CD4-positive, alpha-beta T cell treated with Interleukin-15 for 1 hour (primary cell): ENCODE results near the gene LRRC2.
"Not testable (repeated sequence)": the region's sequence is repeated elsewhere in the genome, so short reads cannot be mapped to it uniquely, and the experiment has no call there.

Experiments
- DNase-seq: peaks from one replicate; pipeline ENCODE4 v3.0.0-alpha.2; 2020

Gene LRRC2

DNA sequence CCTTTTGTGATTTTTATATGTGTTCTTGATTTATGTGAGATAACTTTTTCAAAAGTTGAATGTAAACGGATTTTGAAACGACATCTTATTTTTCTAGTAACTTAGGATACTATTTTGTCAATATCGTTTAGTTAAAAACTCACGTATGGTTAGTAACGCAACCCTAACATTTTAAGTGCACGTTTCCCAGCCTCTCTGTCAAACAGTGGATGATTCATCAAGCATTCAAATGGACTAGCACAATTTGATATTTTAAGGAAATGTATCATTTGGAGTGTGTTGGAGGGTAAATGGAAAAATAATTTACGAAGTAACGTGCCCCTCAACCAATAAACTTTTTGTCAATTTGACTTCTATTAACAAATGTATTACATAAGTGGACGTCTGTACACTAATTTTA is 45.0 kb downstream of the LRRC2 start:
- DNase-seq, result no peak

DNA sequence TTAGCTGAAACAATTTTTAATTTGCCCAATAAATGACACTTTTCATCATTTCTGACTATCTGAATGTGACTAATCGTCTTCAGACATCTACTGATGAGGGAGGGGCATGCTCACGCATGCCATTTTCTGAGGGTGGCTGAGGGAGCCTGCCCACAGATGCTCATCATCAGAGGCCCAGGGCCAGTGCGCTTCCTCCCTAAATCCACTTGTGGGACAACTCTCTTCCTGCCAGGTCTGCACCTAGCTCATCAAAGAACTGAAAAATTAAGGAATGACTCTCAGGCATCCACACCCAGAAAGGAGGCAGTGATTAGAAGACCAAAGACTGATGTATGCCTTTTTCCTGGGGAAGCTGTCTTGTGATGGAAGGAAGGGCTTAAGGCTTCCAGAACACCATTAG is 45.6 kb downstream of the LRRC2 start:
- no peak for DNase-seq

DNA sequence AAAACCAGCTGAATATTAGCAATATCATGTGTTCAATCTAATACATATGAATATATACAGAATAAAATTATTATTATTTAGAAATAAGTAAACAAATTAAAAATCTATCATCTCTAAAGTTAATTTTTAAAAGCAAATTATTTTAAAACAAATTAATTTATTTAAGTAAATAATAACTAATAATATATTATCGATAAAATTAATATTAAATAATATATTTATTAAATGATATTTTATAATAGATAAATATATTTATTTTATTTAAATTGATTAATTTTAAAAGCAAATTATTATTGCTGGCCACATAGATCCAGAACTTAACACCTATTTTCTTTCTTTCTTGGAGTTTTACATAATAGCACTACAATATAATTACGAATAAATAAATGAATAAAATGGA is 46.1 kb downstream of the LRRC2 start:
- DNase-seq, result no peak

DNA sequence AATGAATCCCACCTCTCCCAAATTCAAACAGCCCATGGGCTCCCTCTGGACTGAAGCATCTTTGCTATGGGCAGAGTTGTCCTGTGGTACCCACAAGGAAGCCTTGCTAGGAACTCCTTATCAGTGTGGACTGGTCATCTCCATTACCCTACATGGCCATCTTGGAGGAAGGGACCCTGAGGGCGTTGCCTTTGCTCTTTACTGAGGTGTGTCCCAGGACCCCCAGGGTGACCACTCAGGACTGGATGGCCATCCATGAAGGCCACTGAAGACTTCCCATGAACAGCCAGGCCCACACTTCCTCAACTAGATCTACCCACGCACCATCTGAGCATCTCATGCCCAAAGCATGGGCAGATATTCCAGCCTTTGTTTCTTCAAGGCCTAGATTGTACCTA is 48.3 kb downstream of the LRRC2 start:
- DNase-seq, result no peak

DNA sequence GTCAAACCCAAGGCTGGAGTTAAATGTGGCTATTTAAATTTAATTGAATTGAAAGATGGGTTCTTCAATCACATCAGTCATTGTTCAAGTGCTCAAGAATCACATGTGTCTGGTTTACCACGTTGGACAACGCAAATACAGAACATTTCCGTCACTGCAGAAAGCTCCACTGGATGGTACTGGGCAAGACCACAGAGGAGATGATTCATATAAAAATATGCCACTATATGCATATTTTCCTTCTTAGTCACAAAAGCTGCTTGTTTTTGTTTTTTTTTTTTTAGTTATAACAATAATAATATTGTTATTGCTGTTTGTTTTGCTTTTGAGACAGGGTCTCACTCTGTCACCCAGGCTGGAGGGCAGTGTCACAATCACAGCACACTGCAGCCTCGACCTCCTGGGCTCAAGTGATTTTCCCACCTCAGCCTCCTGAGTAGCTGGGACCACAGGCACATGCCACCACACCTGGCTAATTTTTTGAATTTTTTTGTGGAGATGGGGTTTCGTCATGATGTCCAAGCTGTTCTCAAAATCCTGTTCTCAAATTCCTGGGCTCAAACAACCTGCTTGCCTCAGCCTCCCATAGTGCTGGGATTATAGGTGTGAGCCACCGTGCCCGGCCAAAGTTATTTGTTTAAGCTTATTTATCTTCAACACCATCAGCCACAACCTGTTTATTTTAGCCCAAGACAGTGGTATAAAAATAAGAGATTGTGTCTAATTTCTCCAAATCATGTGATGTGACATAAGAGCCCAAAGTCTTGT is 48.9 kb downstream of the LRRC2 start:
- DNase-seq, result no peak

DNA sequence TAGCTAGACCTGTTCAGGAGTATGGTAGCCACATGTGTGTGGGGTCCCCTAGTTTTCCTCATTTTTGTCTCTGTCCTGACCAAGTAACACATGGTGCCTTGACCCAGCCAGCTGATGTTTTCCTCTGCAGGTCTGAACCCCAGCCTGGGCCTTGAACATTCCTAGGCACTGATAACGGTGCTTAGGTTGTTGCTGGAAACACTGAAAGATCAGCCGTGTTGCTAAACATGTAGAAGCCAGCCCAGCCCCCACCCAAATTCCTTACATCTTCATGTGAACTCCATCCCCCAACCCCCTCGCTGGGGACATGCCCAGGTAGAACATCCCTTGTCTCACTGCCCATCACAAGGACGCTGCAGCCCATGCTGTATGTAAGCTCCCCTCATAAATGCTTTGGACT is 49.6 kb downstream of the LRRC2 start:
- no peak for DNase-seq

DNA sequence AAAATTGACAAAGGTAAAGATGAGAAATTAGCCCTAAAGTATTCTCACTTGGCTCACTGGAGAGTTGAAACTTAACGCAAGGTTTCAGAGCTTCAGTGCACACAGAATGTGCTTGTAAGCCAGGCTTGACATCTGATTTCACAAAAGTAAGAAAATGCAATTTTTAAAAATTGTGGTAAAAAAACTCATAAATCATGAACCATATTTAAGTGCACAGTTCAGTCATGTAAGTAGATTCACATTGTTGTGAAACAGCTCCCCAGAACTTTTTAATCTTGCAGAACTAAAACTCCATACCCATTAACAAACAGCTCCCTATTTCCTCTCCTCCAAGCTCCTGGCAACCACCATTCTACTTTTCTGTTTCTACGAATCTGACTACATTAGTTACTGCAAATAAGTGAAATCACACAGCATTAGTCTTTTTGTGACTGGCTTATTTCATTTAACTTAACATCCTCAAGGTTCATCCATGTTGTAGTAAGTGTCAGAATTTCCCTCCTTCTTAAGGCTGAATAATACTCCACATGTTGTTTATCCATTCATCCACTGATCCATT is 53.8 kb downstream of the LRRC2 start:
- no peak for DNase-seq

DNA sequence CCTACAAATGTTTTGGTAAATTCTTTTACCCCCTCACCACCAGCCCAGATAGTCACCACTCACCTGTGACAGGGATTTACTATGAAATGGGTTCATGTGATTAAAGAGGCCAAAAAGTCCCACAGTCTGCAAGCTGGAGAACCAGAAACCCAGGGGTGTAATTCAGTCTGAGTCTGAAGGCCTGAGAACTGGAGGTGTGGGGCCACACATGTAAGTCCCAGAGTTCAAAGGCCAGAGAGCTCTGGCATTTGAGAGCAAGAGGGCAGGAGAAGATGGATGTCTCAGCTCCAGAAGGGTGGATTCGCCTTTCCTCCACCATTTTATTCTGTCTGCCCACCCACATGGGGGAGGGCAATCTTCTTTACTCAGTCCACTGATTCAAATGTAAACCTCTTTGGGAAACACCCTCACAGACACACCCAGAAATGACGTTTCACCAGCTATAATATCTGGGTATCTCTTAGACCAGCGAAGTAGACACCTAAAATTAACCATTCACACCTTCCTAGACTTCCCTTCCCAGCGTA is 56.4 kb downstream of the LRRC2 start:
- no peak for DNase-seq

DNA sequence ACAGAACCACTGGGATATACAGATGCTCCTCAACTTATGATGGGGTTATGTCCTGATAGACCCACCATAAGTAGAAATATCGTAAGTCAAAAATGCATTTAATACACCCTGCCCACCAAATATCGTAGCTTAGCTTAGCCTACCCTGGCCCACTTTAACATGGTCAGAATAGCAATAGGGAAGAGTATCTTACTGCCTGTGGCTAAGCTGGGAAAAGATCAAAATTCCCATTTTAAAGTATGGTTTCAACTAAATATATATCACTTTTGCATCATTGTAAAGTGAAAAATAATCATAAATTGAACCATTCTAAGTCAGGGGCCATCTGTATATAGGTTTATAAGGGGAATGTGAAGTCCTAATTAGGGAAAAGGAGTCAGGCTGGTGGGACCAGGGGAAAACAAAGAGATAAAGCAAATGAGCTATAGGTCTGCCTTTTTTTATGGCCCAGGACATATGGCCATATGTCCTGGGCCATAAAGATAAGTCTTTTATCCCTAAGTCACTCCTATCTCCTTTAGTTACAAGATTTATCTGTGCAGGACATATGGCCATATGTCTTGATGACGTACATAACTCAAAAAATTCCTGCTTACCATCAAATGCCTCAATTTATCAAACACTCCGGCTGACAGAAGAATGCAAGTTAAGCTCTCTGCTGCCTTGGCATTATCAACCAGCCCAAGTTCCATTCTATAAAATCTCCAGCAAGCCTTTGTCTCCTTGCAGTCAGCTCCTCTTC is 57.1 kb downstream of the LRRC2 start:
- DNase-seq, result no peak

DNA sequence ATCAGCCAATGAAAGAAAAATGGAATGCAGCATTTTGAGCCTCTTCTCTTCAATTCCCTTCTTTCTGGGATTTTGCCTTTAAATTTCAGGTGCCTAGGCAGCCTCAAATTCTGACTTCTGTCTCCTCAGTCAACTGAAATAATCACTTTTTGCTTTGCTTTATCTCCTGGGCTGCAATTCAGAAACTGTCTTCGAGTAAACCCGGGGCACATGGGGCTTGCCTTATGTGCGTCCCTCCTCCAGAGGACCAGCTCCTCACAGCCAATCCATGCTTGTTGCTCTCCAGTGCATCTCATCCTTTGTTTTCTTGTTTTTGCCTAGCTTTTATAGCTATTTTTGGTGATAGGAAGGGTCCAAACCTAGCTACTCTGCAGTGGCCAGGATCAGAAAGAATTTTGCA is 59.6 kb downstream of the LRRC2 start:
- no peak for DNase-seq

DNA sequence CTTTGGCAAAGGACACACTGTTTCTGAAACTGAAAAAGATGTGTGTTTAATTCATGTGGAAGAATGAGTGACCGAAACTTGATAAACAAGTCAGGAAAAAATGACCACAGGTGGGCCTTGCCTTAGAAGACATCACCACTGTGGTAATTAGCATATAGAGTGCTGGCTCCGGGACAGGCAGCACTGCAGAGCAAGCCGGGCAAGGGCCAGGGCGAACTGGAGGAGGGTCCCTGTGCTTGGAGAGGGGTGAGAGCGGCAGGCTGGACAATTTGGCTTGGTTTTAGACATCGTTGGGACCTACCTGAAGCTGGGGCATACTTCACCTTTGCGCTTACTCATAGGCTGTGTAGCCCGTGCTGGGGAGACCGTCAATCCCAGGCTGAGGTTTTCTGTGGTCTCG is 60.1 kb downstream of the LRRC2 start:
- no peak for DNase-seq

DNA sequence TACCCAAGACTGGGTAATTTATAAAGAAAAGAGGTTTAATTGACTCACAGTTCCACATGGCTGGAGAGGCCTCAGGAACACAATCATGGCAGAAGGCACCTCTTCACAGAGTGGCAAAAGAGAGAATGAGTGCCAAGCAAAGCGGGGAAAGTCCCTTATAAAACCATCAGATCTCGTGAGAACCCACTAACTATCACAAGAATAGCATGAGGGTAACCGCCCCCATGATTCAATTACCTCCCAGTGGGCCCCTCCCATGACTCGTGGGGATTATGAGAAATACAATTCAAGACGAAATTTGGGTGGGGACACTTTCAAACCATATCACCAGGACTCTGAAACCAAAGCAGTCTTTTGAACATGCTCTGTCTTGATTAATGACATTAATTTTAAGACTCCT is 61.3 kb downstream of the LRRC2 start:
- no peak for DNase-seq

DNA sequence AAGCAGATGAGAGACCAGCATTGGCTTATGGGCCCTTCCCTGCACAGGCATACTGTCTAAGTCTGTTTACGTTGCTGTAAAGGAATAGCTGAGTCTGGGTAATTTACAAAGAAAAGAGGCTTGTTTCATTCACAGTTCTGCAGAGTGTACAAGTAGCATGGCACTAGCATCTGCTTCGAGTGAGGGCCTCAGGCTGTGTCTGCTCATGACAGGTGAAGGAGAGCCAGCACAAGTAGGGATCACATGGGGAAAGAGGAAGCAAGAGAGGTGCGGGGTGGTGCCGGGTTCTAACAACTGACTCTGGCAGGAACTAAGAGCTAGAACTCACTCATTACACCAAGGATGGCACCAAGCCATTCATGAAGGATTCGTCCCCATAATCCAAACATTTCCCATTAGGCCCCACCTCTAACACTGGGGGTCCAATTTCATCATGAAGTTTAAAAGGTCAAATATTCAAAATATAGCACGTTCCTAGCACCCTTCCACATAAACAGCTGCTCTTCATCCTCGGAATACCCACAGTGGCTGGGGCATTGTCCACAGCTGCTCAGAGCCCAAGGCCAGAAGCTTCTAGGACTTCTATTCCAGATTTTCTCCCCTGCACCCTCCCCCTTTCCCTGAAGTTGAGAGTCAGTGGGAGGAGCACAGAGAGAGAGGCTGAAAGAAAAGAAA is 62.8 kb downstream of the LRRC2 start:
- DNase-seq, result no peak

DNA sequence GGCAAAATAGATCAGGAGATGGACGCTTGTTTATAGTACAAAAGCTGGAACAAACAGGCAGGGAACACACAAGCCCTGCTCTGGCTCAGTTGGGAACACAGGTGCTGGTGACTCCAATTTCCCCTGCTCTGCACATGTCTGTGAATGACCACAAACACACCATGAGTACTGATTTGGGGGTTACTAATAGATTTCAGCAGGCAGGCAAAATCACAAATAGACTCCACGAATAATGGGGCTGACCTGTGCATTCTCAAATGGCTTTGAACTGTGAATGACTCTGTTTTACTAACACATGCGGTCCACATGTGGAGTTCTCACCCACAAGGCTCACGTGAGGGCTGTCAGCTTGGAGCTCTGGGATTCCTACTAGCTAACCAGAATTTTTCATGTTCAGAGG is 64.4 kb downstream of the LRRC2 start:
- no peak for DNase-seq

DNA sequence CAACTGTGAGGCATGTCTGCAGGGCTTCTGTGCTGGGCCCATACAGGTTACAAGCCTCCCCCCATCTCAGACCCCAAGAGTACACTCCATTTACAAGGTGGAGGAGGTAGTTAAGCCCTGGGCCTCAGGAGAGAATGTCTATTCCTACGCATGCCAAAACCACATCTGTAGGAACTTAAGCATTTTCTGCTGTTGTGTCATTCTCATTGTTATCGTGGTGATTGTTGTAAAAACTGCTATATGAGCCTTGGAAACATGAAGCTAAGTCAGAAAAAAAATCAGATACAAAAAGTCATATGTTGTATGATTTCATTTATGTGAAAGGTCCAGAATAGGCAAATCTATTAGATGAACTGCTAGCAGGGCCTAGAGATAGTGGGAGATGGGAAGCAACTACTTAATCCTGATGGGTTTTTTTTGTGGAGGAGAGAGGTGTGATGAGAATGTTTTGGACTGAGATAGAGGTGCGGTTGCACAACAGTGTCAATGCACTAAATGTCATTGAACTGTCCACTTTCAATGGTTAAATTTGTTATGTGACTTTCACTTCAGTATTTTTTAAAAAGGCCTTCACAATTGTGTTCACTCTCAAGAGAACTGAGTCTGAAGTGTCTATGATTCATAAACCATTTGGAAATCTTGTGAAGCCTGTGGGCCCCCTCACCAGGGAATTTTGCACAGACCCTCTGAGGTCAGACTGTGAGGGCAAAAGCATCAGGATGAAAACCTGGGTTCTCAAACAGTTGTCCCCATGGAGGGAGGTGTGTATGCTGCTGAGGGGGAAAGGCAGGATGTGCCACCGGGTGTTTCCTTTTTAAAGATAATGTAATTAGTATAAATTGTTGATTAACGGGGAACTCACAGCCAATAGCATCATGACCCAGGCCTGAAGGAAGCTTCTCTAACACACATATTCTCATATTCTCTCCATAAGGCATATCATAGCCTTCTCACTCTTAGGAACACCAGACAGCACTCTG is 65.2 kb downstream of the LRRC2 start:
- DNase-seq, result no peak

DNA sequence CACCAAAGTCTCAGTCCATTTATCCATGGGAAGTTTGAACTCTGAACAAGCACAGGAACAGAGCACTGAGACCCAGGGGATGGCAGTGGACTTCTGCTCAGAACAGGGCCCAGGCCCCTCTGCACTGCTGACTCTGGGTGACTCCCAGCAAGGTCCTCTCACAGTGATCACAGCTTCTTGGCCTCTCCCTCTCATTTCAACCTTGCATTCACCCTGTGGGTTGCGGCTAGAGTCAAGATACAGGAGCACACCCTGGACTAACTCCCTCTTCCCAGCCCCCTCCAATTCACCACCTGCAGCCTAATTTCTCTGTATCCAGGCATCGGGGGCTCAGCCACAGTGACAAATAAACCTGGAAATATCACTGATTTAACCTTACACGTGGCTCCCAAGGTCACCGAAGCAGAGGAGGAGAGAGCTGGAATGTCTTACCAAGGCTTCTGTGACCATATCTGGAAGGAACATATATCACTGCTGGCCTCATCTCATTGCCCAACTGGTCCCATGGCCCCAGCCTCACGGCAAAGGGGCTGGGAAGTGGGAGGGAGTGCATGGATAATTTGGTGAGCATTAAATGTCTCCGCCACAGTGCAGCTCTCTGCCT is 67.1 kb downstream of the LRRC2 start:
- no peak for DNase-seq

DNA sequence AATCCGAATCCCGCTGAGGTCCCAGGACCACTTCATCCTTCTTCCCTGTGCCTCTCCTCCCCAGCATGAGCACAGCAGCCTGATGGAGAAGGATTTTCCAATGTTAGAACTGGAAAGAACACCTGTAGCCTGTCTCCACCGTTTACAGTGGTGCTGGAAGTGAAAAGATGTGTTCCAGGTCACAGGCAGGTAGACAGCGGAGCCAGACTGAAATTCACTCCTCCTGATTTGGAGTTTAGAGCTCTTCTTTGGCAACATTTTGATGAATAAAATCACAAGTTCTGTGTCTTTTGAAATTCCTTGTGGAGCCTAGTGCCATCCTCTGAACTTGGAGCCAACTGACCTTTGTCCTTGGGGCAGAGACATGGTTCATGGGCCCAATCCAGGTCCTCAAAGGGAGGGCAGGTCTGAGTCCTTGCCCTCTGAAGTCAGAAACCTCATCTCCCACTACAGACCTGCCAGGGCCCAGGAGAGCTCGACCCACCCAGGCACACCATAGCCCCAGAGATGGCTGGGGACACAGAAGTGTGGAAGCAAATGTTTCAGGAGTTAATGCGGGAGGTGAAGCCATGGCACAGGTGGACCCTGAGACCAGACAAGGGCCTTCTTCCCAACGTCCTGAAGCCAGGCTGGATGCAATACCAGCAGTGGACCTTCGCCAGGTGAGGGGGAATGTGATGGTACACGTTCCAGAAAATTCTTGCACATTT is 68.4 kb downstream of the LRRC2 start, which contains the start of gene RTP3:
Gene RTP3, plus strand, starts transcription at position 421 of the 710 bp plus-strand sequence. Its CDS starts 87 bp downstream, at position 508.
- no peak for DNase-seq

DNA sequence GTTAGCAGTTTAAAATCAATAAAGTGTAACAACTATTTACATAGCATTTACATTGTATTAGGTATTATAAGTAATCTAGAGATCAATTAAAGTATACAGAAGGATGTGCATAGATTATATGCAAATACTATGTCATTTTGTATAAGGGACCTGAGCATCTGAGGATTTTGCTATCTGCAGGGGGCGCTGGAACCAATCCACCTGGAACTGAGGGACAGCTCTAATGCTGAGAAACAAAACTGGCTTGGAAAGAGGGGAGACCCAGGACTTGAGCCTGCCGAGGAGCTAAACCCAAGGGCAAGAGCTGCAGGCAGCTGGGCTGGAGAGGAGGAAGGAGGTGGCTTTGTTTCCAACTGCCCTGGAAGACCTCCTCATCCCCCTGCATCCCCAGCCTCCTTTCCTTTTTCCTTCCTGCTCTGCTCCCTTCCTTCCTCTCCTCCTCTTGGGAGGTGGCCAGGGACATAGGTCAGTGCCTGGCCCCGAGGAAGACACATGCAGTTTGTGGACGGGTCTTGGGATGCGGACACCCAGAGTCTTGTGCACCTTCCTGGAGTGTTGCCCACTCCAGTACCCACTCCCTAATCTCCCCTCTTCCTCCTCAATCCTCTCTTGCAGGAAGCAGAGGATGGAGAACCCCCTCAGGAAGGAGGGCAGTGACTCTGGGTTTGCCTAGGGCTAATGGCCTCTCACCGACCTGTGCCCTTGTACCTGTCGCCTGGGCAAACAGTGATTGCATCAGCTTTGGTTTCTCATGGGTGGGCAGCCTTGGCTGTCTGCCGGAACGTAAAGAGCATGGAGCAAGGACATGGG is 69.2 kb downstream of the LRRC2 start:
- peak; percentile 24 for DNase-seq

DNA sequence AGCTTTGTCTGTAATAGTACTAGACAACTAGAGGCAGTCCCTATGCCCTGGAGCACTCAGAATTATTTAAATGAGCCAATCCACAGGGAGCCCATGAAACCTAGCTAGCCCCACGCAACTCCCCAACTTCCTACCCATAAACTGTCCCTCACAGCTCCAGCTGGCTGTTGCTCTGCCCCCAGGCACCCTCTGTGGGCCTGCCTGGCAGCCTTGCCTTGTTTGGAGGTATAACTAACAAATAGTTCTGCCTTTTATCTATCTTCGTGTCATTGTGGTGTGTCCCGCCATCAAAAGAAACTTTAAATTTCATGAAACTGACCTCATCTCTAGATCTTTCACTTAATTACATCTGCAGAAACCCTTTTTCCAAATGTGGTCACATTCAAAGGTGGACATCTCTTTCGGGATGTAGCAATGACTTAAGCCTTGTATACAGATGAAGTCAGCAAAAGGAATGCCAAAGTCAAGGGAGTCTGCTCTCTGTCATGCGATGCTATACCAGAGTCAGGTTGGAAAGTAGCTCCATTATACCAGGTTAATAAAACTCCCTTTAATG is 70.1 kb downstream of the LRRC2 start:
- no peak for DNase-seq

DNA sequence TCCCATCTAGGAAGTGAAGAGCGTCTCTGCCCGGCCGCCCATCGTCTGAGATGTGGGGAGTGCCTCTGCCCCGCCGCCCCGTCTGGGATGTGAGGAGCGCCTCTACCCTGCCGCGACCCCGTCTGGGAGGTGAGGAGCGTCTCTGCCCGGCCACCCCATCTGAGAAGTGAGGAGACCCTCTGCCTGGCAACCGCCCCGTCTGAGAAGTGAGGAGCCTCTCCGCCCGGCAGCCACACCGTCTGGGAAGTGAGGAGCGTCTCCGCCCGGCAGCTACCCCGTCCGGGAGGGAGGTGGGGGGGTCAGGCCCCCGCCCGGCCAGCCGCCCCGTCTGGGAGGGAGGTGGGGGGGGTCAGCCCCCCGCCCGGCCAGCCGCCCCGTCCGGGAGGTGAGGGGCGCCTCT is 71.6 kb downstream of the LRRC2 start:
- DNase-seq, result not testable (repeated sequence)
